HG03469 (cell line): Measurements from ENCODE around the gene TAF8.
"Not testable (repeated sequence)": the region's sequence is repeated elsewhere in the genome, so short reads cannot be mapped to it uniquely, and the experiment has no call there.

Experiments
- ATAC-seq: cut with Tn5 transposase; IDR thresholded peaks from one replicate; pipeline ENCODE4 v1.9.1; 2021; ENCODE audit warnings: mild to moderate bottlenecking, moderate library complexity, moderate number of reproducible peaks; ENCODE audit not compliant: unreplicated experiment

The TAF8 gene, protein sequence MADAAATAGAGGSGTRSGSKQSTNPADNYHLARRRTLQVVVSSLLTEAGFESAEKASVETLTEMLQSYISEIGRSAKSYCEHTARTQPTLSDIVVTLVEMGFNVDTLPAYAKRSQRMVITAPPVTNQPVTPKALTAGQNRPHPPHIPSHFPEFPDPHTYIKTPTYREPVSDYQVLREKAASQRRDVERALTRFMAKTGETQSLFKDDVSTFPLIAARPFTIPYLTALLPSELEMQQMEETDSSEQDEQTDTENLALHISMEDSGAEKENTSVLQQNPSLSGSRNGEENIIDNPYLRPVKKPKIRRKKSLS

DNA sequence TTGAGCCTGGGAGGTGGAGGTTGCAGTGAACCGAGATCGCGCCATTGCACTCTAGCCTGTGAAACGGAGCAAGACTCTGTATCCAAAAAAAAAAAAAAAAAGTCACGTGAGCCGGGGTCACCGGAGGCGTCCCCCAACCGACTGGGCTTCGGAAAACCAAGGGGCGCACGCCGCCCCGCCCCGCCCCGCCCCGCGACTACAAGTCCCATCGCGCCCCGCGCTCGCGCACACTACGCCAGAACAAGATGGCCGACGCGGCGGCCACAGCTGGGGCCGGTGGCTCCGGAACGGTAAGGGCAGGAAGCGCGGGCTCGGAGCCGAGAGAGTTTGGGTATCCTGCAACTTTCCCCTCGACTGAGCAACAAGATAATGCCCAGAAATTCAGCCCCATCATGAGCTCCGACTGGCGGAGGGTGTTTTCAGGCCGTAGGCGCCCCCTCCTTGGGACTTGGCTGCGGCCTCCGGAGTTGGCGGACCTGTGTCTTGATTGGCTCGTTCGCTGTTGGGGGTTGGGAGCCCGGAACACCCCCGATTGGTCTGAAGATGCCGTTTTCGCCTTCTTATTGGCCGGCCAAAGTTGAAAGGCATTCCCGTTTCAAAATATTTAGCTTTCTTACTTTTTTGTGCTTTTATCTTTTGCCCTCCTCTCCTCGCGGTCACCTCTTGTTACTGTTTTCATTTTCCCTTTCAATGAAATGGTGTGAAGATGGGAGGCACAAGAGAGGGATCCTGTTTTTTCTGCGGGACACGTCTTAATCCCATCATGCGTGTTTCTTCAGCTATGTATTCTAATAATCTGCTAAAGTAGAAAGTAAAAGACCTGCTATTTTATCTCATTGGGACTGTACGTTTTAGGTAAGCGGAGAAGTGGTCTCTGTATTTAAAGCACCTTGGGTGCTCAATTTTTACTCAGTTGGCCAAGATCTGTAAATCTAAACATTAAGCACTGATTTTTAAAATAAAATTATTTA, at the start of gene TAF8:
Gene TAF8, plus strand, starts transcription at position 228 of the 971 bp plus-strand sequence. Its CDS starts 18 bp downstream, at position 246.
- ATAC-seq: peak; percentile 47

DNA sequence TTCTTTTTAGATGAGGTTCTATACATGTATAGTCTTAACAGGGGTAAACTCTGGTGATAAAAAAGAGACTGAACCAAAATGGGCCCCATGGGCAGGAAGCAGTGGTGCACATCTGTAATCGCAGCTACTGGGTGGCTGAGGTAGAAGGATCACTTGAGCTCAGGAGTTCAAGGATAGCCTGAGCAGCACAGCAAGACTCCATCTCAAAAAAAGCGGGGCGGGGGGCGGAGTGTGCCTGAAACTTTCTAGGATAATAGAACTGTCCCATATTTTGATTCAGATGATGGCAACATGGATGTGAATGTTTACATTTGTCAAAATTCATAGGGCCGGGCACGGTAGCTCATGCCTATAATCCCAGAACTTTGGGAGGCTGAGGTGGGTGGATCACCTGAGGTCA, 48.8 kb upstream of the TAF8 start:
- ATAC-seq: no peak

DNA sequence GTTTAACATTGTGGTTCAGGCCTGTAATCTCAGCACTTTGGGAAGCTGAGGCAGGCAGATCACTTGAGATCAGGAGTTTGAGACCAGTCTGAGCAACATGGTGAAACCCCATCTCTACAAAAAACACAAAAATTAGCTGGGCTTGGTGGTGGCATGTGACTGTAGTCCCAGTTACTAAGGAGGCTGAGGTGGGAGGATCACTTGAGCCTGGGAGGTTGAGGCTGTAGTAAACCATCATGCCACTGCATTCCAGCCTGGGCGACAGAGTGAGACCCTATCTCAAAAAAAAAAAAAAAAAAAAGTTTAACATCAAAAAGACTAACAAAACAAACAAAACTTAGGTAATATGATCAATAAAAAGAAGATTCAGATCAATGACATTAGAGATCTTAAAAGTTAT, 46.7 kb upstream of the TAF8 start:
- not testable (repeated sequence) for ATAC-seq

- ATAC-seq: no peak
Measured at GRCh38 chr6:42007286-42008137, 42.8 kb upstream of the TAF8 start.

- ATAC-seq: not testable (repeated sequence)
Measured at GRCh38 chr6:42008138-42008528, 42.2 kb upstream of the TAF8 start.

- no peak for ATAC-seq
Measured at GRCh38 chr6:42009844-42010184, 40.5 kb upstream of the TAF8 start.

DNA sequence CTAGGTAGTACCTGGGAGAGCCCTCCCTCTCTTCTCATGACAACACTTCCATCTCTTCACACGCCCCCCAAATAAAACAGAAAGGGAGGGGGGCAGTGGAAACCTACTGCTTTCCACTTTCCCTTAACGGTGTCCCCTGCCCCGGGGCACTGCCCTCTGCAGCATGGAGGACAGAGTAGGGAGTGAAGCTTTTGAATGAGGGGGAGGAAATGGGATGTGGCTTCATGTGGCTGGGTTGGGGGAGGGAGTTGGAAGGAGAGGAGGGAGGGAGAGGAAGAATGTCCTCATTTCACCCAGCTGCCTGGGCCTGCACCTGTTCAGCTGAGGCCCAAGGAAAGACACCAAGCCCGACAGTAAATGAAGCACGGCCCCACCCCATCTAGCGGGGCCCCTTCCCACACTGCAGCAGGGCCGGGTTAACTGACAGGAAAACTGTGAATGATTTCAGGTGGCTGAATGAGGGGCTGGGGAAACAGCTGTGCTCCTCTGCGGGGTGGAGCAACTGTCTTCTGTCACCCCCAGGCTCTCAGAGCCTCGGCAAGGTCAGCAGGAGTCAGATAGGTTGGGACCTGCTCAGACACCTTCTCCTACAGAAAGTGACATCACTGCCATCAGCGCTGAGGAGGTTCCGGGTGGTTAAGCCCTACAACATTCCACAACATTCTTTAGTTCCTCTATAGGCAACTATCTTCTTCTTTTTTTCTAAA, 40.0 kb upstream of the TAF8 start:
- ATAC-seq: no peak

DNA sequence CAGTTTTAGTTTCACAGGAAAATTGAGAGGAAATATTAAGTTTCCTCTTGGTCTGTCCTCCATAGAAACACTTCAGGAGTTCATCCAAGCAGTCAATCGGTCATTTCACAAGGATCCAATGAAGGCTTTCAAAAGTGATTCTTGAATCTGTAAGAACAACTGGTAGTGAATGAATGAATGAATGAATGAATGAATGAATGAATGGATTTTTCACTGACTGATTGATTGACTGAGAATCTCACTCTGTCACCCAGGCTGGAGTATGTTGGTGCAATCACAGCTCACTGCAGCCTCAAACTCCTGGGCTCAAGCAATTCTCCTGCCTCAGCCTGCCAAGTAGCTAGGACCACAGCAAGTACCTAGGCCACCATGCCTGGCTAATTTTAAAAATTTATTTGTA, 39.4 kb upstream of the TAF8 start:
- no peak for ATAC-seq

DNA sequence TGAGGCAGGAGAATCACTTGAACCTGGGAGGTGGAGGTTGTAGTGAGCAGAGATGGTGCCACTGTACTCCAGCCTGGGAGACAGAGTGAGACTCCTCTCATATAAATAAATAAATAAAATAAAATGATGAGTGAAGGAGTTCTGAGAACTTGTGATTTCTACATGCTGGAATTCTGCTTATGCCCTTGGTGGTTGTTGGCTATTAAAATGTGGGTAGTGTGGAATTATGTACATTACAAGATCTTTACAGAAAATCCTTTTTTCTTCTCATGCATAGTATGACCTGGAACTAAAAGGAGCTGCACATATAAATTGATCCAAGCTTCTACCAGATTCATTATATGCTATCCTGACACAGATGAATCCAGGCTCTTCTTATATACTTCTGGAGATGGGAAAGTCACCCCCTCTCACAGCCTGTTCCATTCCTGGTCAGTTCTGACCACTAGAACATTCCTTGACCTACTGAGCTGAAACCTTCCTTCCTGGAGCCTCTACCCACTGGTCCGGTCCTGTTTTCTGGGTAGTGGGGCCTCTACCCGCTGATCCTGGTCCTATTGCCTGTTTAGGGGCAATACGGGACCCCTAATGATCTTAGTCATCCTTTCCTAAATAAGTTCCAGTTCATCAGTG, 37.7 kb upstream of the TAF8 start:
- no peak for ATAC-seq

- no peak for ATAC-seq
Measured at GRCh38 chr6:42013134-42013516, 37.2 kb upstream of the TAF8 start.

- no peak for ATAC-seq
Measured at GRCh38 chr6:42017021-42017643, 33.2 kb upstream of the TAF8 start.

GRCh38 chr6:42020967-42021366, 29.4 kb upstream of the TAF8 start:
- no peak for ATAC-seq

DNA sequence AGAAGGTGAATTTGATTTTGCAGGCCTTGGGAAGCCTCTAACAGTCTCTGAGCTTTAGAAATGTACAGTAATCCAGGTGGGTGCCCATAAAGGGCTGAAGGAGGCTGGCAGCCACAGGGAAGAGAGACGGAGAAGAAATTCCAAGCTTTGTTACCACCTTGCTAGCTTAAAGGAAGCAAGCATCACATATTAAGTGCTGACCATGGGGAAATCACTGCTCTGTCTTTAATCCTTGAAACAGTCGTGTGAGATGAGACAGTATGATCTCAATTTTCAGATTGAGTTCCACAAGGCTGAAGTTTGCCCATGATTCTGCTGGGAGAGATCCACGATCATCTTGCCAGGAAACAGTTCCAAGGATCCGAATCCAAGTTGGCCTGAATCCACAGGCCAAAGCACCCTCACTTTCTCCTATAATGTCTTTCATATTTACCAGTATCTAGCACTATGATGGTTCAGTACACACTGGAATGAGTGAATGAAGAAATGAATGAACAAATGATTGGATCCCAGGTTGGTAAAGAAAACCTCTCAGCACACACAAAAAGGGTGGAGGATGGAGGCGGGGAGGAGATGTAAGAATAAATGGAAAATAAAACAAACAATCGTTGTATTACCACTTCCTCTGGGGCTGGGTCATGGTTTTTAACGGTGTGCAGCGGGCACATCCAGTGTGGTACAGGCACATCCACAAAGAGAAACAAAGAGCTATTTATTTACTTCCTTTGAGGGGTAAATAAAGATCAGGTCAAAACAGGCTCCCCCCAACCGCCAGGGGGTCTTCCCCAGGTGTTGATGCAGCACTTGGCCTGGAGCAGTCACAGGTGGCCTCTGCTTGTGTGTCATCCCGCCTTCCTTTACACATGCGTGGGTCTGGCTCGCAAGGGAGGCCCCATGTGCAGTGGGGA, 28.2 kb upstream of the TAF8 start:
- ATAC-seq: no peak

- no peak for ATAC-seq
Measured at GRCh38 chr6:42022755-42023384, 27.5 kb upstream of the TAF8 start.

GRCh38 chr6:42025066-42025844, 25.1 kb upstream of the TAF8 start:
- ATAC-seq: peak; percentile 51

DNA sequence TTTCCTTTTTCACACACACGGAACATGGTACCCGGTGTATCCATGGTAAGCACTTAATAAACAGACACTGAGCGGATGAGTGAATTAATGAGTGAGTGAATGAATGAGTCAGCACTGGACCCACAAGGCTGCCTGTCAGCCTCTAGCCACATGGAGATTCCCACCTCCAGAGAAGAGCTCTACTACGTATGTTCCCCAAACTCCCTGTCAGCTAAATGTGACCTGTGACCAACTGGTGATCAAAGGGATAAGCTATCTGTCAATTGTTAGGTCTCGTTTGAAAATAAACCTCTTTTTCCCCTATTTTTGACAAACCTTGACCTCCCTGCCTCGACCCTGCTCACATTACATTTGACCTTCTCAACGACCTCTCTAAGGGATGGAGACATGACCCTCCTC, 24.5 kb upstream of the TAF8 start:
- ATAC-seq: no peak

- no peak for ATAC-seq
Measured at GRCh38 chr6:42026540-42026939, 23.8 kb upstream of the TAF8 start.
